LNCAP (cell line): Measurements from ENCODE around the gene TMEM179.

Source experiments
- TF ChIP-seq, protein P1 (sequence below): fragments of 450-650 bp; IDR thresholded peaks from 2 replicates; pipeline ENCODE4 v1.5.1; 2017; ENCODE audit warnings: mild to moderate bottlenecking

Gene TMEM179

DNA sequence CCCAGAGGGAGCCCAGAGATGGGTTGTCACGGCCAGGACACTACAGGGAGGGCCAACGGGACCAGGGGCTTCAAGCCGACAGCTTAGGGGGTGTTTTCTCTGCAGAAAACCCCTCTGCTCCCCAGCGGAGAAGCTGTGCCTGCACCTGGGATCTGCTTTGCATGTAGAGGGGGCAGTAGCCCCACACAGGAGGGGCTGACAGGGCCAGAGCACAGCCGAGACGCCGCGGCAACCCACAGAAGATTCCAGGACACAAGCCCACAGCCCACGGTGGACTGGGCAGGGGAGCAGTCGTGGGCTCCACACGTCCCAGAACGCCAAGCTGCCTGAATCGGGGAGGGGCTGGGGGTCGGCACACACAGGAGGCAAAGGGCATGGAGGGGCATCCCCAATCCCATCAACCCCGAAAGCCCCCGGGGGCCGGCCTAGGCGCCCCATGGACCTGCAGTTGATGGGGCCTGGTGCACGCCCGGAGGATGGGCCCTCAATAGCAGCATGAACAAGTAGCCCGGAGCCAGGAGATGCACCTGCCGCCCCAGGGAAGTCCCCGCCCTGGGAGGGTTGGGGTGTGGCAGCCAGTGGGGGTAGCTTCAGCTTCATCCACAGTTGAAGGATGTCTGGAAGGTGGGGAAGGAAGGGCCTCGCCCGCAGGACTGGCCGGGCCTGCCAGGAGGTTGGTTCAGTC lies 30.5 kb upstream of the TMEM179 start:
- TF ChIP-seq, protein P1, sequence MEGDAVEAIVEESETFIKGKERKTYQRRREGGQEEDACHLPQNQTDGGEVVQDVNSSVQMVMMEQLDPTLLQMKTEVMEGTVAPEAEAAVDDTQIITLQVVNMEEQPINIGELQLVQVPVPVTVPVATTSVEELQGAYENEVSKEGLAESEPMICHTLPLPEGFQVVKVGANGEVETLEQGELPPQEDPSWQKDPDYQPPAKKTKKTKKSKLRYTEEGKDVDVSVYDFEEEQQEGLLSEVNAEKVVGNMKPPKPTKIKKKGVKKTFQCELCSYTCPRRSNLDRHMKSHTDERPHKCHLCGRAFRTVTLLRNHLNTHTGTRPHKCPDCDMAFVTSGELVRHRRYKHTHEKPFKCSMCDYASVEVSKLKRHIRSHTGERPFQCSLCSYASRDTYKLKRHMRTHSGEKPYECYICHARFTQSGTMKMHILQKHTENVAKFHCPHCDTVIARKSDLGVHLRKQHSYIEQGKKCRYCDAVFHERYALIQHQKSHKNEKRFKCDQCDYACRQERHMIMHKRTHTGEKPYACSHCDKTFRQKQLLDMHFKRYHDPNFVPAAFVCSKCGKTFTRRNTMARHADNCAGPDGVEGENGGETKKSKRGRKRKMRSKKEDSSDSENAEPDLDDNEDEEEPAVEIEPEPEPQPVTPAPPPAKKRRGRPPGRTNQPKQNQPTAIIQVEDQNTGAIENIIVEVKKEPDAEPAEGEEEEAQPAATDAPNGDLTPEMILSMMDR = no peak

- TF ChIP-seq, protein P1 = no peak
Observed at GRCh38 chr14:104634138-104634760, 29.7 kb upstream of the TMEM179 start.

GRCh38 chr14:104633276-104634137 lies 28.9 kb upstream of the TMEM179 start:
- TF ChIP-seq, protein P1 = no peak

DNA sequence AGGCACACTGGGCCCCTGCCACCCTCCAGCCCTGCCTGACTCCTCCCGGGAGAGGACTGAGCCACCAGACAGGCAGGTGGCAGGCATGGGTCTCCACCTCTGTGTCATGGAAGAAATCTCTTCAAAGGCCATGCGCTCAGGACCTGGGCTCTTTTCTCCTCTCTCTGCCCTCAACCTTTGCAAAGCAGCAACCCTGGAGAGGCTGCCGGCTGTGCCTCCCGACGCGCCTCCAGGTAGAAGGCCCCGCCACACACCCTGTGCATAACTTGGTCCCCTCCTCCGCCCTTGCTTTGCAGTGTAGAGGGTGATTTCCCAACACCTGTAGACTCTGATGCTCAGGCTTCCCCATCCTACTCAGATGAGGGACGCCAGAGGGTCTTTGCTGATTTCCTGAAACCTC lies 28.2 kb upstream of the TMEM179 start:
- TF ChIP-seq, protein P1 = no peak

DNA sequence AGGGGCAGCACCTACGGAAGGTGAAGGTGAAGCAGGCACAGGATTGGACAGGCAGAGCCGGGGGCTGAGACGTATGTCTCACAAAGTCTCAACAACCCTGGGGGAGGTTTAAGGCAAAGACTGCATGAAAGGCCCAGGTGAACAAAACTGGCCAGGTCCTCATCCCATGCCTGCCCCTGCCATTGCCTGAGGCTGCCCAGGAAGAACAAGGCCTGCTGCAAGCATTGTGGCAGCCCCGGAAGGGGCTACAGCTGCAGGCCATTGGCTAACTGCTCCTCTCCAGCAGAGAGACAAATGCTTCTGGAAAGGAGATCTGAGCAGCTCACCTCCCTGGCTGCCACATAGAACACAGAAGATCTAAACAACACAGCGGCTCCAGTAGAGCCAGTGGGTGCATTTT lies 20.4 kb upstream of the TMEM179 start:
- TF ChIP-seq, protein P1 = no peak

DNA sequence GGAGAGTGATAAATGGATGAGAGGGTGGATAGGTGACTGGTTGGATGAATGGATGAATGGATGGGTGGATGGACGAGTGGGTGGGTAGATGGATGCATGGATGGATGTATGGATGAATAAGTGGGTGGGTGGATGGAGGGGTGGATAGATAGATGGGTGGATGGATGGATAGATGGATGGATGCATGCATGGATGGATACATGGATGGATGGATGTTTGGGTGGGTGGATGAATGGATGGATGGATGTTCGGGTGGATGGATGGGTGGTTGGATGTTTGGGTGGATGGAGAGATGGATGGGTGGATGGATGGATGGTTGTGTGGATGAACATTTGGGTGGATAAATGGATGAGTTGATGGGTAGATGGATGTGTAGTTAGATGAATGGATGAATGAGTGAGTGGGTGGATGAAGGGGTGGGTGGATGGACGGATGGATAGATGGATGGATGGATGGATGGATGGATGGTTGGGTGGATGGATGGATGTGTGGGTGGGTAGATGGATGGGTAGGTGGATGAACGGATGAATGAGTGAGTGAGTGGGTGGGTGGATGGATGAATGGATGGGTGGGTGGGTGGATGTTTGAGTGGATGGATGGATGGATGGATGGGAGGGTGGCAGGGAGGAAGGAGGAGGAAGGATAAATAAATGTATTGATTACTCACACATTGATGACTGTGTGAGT lies 9.7 kb upstream of the TMEM179 start:
- TF ChIP-seq, protein P1 = no peak

- TF ChIP-seq, protein P1 = no peak
Observed at GRCh38 chr14:104611881-104612280, 7.3 kb upstream of the TMEM179 start.
